Activated naive CD4-positive, alpha-beta T cell treated with anti-CD3 and anti-CD28 coated beads, Interleukin-2, amount 10 ng/mL, durations not matched to agents 7 days and 5 days (primary cell): ENCODE measurements around the gene KLK5.
A peak's percentile ranks its signal among the peaks of the same experiment; 100 is the strongest.

Source experiments
- CTCF ChIA-PET: fragments of 350-600 bp; sonication (Branson Sonifier 250); formaldehyde crosslinking; loops from one replicate; lab custom pipeline; 2021; ENCODE audit warnings: antibody characterized with exemption; lab: Charles Lee
- DNase-seq: peaks from one replicate; pipeline ENCODE4 v3.0.0-alpha.2; 2020
- H3K27ac Mint-ChIP-seq: one replicate; pipeline ENCODE4 v1.8.0; 2021; ENCODE audit warnings: mild to moderate bottlenecking, moderate library complexity, mixed read lengths
- H3K27me3 Mint-ChIP-seq: one replicate; pipeline ENCODE4 v1.8.0; 2021; ENCODE audit warnings: mild to moderate bottlenecking, mixed read lengths
- H3K36me3 Mint-ChIP-seq: one replicate; pipeline ENCODE4 v1.8.0; 2021; ENCODE audit warnings: mixed read lengths
- H3K4me1 Mint-ChIP-seq: one replicate; pipeline ENCODE4 v1.8.0; 2021; ENCODE audit warnings: mixed read lengths
- H3K4me3 Mint-ChIP-seq: one replicate; pipeline ENCODE4 v1.8.0; 2021; ENCODE audit warnings: mild to moderate bottlenecking, moderate library complexity, mixed read lengths
- H3K9me3 Mint-ChIP-seq: one replicate; pipeline ENCODE4 v1.8.0; 2021; ENCODE audit warnings: mixed read lengths

The KLK5 gene

DNA sequence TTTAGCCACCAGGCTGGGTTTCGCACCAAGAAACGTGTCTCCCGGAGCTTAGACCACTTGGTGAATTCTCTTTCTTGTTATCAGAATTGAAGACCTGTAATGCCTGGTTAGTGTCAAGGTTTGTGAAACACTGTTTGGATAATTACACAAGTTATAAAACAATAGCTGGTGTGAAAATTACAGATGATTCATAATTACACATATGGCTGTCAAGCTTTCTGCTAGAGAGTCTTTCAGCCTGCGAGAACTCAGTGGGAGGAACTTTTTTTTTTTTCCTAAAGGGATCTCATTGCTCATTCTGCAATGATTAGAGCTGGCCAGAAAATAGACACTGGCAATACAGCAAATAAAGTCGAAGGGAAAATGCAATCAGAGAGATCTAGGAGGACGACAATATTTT, 28.3 kb downstream of the KLK5 start:
- CTCF ChIA-PET, result interaction anchor here (0.6 to 1.2 kb wide), 3 partner anchors 9 to 219 kb away, joined by 3 to 4 read pairs (median 3); no protein-coding TSS in a partner anchor
- Mint-ChIP-seq H3K4me3 (no peak overlapping the region), H3K4me1 (peaks cover 8% of the 10 kb centered on the region), H3K9me3 (no peaks in the 10 kb centered on the region), H3K27me3 (peaks cover 14% of the 10 kb centered on the region), H3K36me3 (no peaks in the 10 kb centered on the region), H3K27ac (no peak overlapping the region)
- no peak for DNase-seq

DNA sequence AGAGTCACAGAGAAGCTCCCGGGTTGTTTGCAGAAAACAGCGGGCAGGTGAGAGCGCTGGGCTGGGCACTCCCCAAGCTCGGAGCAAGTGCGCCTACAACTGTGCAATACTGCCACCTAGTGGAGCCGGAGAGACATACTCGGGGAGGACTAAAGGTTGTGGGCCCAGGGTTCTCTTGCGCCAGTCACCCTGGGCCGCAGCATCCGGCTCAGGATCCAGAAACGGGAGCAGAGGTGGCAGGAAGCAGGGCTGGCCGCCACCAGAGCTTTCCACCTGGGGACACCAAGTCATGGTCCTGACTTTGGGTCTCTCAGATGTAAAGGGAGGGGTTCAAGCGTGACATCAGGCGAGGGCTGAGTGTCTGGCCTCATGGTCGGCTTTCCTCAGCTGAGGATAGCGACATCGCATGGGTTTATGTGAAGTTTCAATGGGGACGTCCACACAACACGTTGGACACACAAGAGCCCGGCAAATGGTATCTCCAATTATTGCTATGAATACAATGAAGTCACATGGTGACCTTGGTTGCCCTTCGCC, 30.5 kb downstream of the KLK5 start:
- H3K27ac Mint-ChIP-seq, result no peak overlapping the region
- H3K27me3 Mint-ChIP-seq, result peaks cover 11% of the 10 kb centered on the region
- H3K36me3 Mint-ChIP-seq, result no peaks in the 10 kb centered on the region
- no peak overlapping the region for H3K4me3 Mint-ChIP-seq
- CTCF ChIA-PET, result interaction anchor here (0.6 to 2.4 kb wide), 22 partner anchors 8 to 385 kb away, joined by 3 to 15 read pairs (median 4); partner anchors contain the start of genes ACP4, CLEC11A and KLK4
- peaks cover 8% of the 10 kb centered on the region for H3K4me1 Mint-ChIP-seq
- DNase-seq, result peak; percentile 84
- H3K9me3 Mint-ChIP-seq, result no peaks in the 10 kb centered on the region

DNA sequence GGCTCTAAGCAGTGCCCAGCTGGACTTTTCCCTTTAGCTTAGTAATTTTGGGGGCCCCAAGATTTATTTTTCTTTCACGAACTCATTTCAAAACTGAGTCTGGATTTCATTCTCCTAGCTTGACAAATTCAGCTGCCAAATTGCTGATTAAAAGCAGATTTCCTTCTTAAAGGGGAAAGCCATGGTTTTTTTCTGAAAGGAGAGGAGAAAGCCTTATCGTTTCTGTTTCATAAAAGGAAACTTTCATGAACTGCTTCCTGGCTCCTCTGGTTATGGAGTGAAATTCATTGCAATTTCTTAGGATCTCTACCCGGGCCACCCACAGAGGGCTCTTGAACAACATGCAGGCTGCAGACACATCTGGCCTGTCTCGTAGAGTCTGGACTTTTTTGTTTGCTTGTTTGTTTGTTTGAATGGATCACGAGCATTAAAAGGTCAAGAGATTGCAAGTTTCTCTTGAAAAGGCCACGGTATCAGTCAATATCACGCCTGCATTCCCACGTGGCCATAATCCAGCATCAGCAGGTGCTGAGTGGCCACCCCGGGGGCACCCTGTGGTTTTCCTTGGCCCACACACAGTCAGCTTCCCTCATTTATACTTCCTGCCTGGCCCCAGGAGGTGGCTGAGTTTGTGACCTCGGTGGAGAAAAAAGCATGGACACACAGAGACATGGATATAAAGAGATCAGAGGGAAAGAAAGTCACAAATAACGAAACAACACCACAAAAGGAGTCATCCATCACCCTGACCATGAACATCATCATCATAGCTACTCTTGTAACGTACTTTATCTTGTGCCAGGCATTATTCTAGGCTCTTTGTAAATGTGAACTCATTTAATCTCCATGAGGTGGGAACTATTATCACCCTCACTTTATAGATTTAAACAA, 31.2 kb downstream of the KLK5 start:
- H3K9me3 Mint-ChIP-seq, result no peaks in the 10 kb centered on the region
- no peak for DNase-seq
- peaks cover 17% of the 10 kb centered on the region for H3K27me3 Mint-ChIP-seq
- CTCF ChIA-PET, result interaction anchor here (0.6 to 2.4 kb wide), 23 partner anchors 9 to 384 kb away, joined by 3 to 15 read pairs (median 4); partner anchors contain the start of genes ACP4, CLEC11A and KLK4
- peaks cover 8% of the 10 kb centered on the region for H3K4me1 Mint-ChIP-seq
- H3K36me3 Mint-ChIP-seq, result no peaks in the 10 kb centered on the region
- no peak overlapping the region for H3K27ac Mint-ChIP-seq
- no peak overlapping the region for H3K4me3 Mint-ChIP-seq

DNA sequence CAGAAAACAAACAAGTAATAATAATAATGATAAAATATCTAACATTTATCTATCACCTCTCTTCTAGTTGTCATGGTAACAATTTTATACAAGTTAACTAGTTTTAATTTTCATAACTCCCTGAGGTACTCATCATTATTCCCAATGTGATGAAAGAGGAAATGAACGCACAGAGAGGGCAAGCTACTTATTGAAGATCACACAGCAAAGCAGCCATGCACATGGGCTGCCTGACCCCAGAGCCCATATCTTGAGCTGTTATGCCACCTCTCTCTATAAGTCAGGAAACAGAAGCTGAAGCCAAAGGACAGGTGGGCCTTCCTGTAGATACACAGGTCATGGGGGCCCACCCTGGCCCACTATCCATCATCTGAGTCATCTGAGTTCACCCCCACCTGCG, 36.8 kb downstream of the KLK5 start:
- Mint-ChIP-seq H3K36me3 (no peaks in the 10 kb centered on the region), H3K4me3 (no peak overlapping the region), H3K9me3 (no peaks in the 10 kb centered on the region), H3K27ac (no peak overlapping the region), H3K27me3 (peaks cover 6% of the 10 kb centered on the region), H3K4me1 (no peaks in the 10 kb centered on the region)
- no peak for DNase-seq
- CTCF ChIA-PET, result no interaction called here

DNA sequence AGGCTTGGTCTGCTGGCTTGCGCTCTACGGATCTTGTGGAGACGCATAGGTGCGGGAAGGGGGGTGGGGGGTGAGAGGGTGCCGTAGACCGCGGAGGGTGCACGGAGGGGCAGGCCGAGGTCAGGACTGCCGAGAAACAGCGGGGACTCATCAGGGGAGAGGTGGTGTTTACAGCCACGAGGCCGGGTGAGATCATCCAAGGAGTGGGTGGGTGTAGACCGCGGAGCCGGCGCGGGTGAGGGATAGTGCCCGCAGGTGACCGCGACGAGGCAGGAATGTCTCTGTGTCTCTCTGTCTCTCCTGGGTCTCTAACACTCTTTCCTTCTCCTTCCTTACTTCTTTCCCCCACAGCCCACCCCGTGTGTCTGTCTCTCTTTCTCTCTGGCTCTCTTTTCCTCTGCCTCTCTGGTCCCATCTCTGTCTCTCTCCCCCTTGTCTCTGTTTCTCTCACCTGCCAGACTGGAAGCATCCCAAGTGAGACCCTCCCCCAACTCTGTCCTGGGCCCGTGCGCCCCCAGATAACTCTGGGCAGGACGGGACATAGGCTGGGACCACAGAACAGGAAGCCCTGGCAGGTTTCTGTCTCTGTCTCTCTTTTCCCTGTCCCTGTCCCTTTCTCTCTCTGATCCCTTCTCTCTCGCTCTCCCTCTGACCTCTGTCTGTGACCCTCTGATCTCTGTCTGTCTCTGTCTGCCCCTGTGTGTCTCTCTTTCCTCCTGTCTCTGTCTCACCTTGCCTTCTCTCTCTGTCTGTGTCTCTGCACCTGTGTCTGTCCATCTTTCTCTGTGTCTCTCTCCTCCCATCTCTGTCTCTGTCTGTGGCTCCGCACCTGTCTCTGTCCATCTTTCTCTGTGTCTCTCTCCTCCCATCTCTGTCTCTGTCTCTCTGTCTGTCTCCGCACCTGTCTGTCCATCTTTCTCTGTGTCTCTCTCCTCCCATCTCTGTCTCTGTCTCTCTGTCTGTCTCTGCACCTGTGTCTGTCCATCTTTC, 39.8 kb downstream of the KLK5 start:
- peaks cover 6% of the 10 kb centered on the region for H3K27me3 Mint-ChIP-seq
- DNase-seq, result no peak
- no peaks in the 10 kb centered on the region for H3K36me3 Mint-ChIP-seq
- no peak overlapping the region for H3K4me3 Mint-ChIP-seq
- CTCF ChIA-PET, result no interaction called here
- no peak overlapping the region for H3K27ac Mint-ChIP-seq
- H3K4me1 Mint-ChIP-seq, result peaks cover 3% of the 10 kb centered on the region
- H3K9me3 Mint-ChIP-seq, result no peaks in the 10 kb centered on the region

DNA sequence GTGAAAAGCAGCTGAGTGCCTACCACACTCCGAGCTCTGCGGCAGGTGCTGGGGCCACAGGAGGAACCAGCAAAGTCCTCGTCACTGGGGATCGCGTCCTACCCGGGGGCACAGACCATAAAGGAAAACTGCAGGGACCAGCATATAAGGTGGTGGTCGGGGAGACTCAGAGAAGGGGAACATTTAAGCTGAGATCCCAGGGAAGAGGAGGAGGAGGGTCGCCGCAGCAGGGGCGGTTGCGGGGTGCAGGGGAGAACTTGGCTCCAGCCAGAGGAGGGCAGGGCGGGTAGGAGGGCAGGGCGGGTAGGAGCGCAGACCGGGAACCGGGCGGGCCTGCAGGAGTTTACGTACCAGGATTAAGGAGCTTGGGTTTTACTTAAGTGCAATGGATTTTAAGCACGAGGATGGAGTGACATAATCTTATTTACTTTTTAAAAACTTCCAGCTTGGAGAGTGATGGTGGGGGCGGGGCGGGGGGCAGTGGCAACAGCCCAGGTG, 40.7 kb downstream of the KLK5 start:
- Mint-ChIP-seq H3K9me3 (no peaks in the 10 kb centered on the region), H3K4me1 (peaks cover 3% of the 10 kb centered on the region), H3K27ac (no peak overlapping the region), H3K4me3 (no peak overlapping the region), H3K27me3 (peaks cover 9% of the 10 kb centered on the region), H3K36me3 (no peaks in the 10 kb centered on the region)
- CTCF ChIA-PET, result interaction anchor here (1.9 kb wide), 1 partner anchor 10 kb away, joined by 8 read pairs; no protein-coding TSS in a partner anchor
- no peak for DNase-seq

DNA sequence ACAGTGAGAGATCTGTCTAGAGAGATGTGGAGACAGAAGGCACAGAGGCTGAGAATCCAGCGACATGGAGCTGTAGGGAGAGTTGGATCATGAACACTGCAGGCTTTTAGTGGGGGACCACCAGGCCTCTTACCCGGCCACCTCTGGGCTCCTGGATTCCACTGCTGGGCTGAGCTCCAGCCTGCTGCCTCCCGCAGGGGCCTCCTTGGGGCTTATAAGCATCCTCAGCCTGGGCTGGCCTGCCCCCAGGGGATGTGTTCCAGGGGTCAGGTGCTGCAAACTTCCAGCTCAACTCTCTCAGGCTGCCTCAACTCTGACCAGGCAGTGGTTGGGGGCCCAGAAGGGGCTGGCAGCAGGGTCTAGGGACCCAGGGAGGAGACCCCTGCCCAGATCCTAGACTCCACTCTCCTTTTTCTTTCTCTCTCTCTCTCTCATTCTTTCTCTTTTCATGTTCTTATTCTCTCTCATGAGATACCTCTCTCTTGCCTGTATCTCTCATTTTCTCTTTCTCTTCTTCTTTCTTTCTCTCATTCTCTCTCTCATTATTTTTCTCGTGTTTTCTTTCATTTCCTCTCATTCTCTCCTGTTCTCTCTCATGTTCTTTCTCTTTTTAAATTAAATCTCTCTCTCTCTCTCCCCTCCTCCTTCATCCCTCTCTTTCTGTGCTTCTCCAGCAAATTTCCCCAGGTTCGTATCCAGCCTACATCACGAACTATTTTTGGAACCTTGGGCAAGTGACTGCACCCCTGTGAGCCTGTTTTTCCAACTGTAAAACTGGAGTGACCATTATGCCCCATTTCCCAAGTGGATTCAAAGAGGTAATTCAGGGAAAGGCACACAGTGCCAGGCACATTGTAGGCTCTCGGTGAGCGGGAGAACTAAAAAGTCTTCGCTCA, 41.4 kb downstream of the KLK5 start, which contains the start of gene KLK4:
Gene KLK4, minus strand, starts transcription at position 190 of the 896 bp plus-strand sequence. CDS start 657 bp downstream, outside the sequence.
- no peak within 1 kb of the TSS for H3K27ac Mint-ChIP-seq
- H3K9me3 Mint-ChIP-seq, result no peaks in the 10 kb centered on the region
- CTCF ChIA-PET, result interaction anchor here (1.9 kb wide), 1 partner anchor 11 kb away, joined by 8 read pairs; no protein-coding TSS in a partner anchor
- H3K4me1 Mint-ChIP-seq, result peaks cover 3% of the 10 kb centered on the region
- H3K4me3 Mint-ChIP-seq, result no peak within 1 kb of the TSS
- no peak for DNase-seq
- peaks cover 9% of the 10 kb centered on the region for H3K27me3 Mint-ChIP-seq
- no peaks in the 10 kb centered on the region for H3K36me3 Mint-ChIP-seq

DNA sequence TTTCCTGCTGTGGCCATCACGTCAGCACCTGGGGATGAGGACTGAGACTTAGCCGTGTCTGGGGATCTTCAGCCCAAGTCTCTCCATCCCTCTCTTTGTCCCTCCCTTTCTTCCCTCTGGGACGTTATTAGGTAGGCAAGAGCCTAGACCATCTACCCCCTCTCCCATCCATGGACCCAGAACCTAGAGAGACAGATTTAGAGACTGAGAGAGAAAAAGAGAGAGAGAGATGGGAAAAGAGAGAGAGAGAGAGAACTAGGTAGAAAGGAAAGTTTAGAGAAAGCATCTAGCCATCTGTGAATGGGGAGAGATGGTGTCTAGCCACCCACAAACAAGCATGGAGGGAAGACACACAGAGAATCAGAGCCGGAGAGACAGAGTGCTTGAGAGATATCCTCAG, 42.1 kb downstream of the KLK5 start:
- CTCF ChIA-PET, result interaction anchor here (1.9 kb wide), 1 partner anchor 11 kb away, joined by 8 read pairs; no protein-coding TSS in a partner anchor

DNA sequence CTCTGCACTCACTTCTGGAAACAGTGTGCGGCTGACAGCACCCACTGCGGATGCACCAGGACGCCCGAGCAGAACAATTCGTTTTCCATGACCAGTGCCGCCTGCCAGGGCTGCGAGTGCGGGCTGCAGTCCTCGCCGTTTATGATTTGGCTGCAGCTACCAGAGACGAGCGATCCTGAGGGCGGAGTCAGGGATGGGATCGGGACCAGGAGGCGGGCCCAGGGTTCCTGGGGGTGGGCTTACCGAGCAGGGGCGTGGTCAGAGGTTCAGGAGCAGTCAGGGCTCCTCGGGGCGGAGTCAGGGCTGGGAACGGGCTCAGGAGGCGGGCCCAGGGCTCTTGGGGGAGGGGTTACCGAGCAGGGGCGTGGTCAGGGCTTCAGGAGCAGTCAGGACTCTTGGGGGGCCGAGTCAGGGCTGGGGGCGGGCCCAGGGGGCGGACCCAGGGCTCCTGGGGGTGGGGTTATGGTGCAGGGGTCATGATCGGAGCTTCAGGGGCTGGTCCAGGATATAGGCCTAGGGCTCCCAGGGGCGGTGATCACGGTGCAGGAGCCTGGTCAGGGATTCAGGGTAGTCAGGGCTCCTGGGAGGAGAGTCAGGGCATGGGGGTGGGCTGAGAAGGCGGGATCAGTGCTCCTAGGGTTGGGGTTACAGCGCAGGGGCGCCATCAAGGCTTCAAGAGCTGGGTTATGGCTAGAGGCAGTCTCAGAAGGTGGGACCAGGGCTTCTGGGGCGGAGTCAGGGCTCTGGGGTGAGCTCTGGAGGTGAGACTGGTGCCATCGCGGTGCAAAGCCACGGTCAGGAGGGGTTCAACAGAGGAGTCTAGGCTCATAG, 43.4 kb downstream of the KLK5 start:
- no peaks in the 10 kb centered on the region for H3K9me3 Mint-ChIP-seq
- H3K27ac Mint-ChIP-seq, result no peak overlapping the region
- H3K27me3 Mint-ChIP-seq, result peaks cover 14% of the 10 kb centered on the region
- peaks cover 3% of the 10 kb centered on the region for H3K4me1 Mint-ChIP-seq
- no peaks in the 10 kb centered on the region for H3K36me3 Mint-ChIP-seq
- no peak overlapping the region for H3K4me3 Mint-ChIP-seq
- DNase-seq, result peak; percentile 46
- CTCF ChIA-PET, result interaction anchor here (1.4 kb wide), 1 partner anchor 13 kb away, joined by 7 read pairs; no protein-coding TSS in a partner anchor

More for the DNA sequence above, 42.1 kb downstream of the KLK5 start:
- Mint-ChIP-seq H3K36me3 (no peaks in the 10 kb centered on the region), H3K4me3 (no peak overlapping the region), H3K27ac (no peak overlapping the region), H3K4me1 (peaks cover 3% of the 10 kb centered on the region), H3K27me3 (peaks cover 14% of the 10 kb centered on the region), H3K9me3 (no peaks in the 10 kb centered on the region)
- no peak for DNase-seq

DNA sequence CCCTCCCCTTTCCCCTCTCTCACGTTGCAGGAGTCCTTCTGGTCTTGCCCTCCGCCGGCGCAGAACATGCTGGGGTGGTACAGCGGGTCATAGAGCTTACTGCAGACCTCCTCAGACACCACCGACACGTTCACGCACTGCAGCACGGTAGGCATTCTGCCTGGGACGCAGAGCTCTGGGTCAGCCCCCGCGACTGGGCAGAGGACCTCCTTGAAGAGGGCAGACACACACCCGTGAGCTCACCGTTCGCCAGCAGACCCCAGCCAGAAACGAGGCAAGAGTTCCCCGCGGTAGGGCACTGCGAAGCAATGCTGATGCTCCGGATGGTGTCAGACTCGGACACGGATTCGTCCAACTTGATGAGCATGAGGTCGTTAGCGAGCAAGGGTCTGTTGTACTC, 44.5 kb downstream of the KLK5 start:
- Mint-ChIP-seq H3K27me3 (peaks cover 14% of the 10 kb centered on the region), H3K36me3 (no peaks in the 10 kb centered on the region), H3K9me3 (no peaks in the 10 kb centered on the region), H3K4me1 (peaks cover 3% of the 10 kb centered on the region), H3K27ac (no peak overlapping the region), H3K4me3 (no peak overlapping the region)
- DNase-seq, result no peak
- CTCF ChIA-PET, result interaction anchor here (1.4 kb wide), 1 partner anchor 14 kb away, joined by 7 read pairs; no protein-coding TSS in a partner anchor

DNA sequence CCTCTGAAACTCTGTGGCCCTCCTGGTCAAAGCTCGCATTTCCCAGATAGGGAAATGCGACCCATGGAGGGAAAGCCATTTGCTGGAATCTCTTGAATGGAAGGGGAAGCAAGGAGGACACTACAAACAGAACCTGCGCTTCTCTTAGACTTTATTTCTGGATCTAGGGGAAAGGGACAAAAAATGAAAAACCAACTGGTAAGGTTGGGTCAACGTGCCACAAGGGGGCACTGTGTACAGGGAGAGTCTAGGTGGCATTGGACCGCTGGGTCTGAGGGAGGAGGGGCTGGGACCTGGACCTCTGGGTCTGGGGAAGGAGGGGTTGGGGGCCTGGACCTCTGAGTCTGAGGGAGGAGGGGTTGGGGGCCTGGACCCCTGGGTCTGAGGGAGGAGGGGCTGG, 46.6 kb downstream of the KLK5 start:
- peaks cover 3% of the 10 kb centered on the region for H3K4me1 Mint-ChIP-seq
- H3K4me3 Mint-ChIP-seq, result no peak overlapping the region
- H3K27me3 Mint-ChIP-seq, result peaks cover 18% of the 10 kb centered on the region

DNA sequence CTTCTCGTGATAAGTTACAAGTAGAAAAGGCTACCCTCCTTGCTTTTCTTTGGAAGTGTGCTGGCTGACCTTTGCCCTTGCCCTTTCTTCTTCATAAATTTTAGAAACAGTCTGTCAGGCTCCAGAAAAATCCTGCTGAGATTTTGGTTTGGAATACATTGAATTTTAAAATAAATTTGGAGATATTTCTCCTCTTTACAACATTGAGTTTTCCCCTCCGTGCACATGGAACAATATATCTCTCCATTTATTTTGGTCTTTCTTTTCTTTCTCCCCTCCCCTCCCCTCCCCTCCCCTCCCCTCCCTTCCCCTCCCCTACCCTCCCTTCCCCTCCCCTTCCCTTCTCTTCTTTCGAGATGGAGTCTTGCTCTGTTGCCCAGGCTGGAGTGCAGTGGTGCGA, 50.2 kb downstream of the KLK5 start:
- CTCF ChIA-PET, result no interaction called here

More for the DNA sequence above, 46.6 kb downstream of the KLK5 start:
- Mint-ChIP-seq H3K9me3 (no peaks in the 10 kb centered on the region), H3K27ac (no peak overlapping the region), H3K36me3 (no peaks in the 10 kb centered on the region)
- CTCF ChIA-PET, result interaction anchor here (0.7 to 1.5 kb wide), 3 partner anchors 16 to 281 kb away, joined by 3 to 10 read pairs (median 3); no protein-coding TSS in a partner anchor
- peak; percentile 54 for DNase-seq

More for the DNA sequence above, 50.2 kb downstream of the KLK5 start:
- DNase-seq, result no peak
- no peak overlapping the region for H3K27ac Mint-ChIP-seq
- no peak overlapping the region for H3K4me3 Mint-ChIP-seq
- H3K4me1 Mint-ChIP-seq, result no peaks in the 10 kb centered on the region
- peaks cover 31% of the 10 kb centered on the region for H3K27me3 Mint-ChIP-seq
- no peaks in the 10 kb centered on the region for H3K9me3 Mint-ChIP-seq
- H3K36me3 Mint-ChIP-seq, result no peaks in the 10 kb centered on the region
